HG03159 (cell line): ENCODE measurements around the gene GPC6.

Experiments used
- ATAC-seq: cut with Tn5 transposase; IDR thresholded peaks from one replicate; pipeline ENCODE4 v1.9.1; 2021; ENCODE audit warnings: mild to moderate bottlenecking, moderate library complexity; ENCODE audit not compliant: unreplicated experiment

GPC6 gene

GRCh38 chr13:93660391-93661063, 433.9 kb downstream of the GPC6 start:
- ATAC-seq, result no peak

GRCh38 chr13:93670866-93671265, 444.3 kb downstream of the GPC6 start:
- ATAC-seq, result no peak

GRCh38 chr13:93672996-93673395, 446.4 kb downstream of the GPC6 start:
- ATAC-seq, result no peak

GRCh38 chr13:93673885-93674284, 447.3 kb downstream of the GPC6 start:
- ATAC-seq, result no peak

GRCh38 chr13:93674337-93674755, 447.7 kb downstream of the GPC6 start:
- ATAC-seq, result no peak

- ATAC-seq, result no peak
Observed at GRCh38 chr13:93680329-93680728, 453.7 kb downstream of the GPC6 start.

- no peak for ATAC-seq
Observed at GRCh38 chr13:93685900-93686299, 459.3 kb downstream of the GPC6 start.

GRCh38 chr13:93686399-93686798, 459.8 kb downstream of the GPC6 start:
- ATAC-seq, result no peak

- ATAC-seq, result no peak
Observed at GRCh38 chr13:93687261-93687660, 460.7 kb downstream of the GPC6 start.

- ATAC-seq, result no peak
Observed at GRCh38 chr13:93689333-93689732, 462.7 kb downstream of the GPC6 start.

GRCh38 chr13:93690139-93690538, 463.5 kb downstream of the GPC6 start:
- no peak for ATAC-seq

GRCh38 chr13:93698016-93698613, 471.5 kb downstream of the GPC6 start:
- no peak for ATAC-seq

- no peak for ATAC-seq
Observed at GRCh38 chr13:93700115-93700514, 473.5 kb downstream of the GPC6 start.

- no peak for ATAC-seq
Observed at GRCh38 chr13:93708308-93709075, 481.9 kb downstream of the GPC6 start.

GRCh38 chr13:93709506-93710244, 483.1 kb downstream of the GPC6 start:
- ATAC-seq, result no peak

- no peak for ATAC-seq
Observed at GRCh38 chr13:93714171-93714570, 487.6 kb downstream of the GPC6 start.

- no peak for ATAC-seq
Observed at GRCh38 chr13:93715866-93716265, 489.3 kb downstream of the GPC6 start.

GRCh38 chr13:93716623-93717022, 490.0 kb downstream of the GPC6 start:
- ATAC-seq, result no peak

GRCh38 chr13:93721483-93721882, 494.9 kb downstream of the GPC6 start:
- no peak for ATAC-seq

GRCh38 chr13:93723316-93723715, 496.7 kb downstream of the GPC6 start:
- no peak for ATAC-seq

- no peak for ATAC-seq
Observed at GRCh38 chr13:93724187-93724586, 497.6 kb downstream of the GPC6 start.
